ENCODE data around the gene DEFB114.

Gene DEFB114

DNA sequence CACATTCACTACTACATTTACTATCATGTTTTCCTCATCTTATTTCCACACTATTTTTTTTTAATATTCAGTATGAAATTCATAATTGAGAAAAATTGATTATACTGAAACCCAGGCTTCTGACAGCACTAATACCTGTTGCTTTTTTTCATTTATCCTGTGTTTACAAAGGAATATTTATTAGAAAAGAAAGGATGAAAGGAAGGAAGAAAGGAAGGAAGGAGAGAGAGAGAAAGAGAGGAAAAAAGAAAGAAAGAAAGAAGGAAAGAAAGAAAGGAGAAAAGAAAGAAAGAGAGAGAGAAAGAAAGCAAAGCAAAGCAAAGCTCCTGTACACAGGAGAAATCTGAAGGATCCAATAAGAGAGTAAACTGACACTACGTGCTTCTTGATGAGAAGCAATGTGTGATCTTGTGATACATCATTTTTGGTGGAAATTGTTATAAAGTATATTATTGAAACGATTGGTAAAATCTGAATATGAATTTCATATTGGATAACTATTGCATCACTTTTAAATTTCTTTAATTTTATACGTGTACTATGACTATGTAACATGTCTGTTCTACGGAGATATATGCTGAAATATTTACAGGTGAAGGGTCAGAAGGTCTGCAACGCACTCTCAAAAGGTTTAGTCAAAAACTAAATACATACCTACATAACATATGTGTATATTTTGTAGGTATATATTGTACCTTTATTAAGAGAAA, 43.9 kb downstream of the DEFB114 start:
- TF ChIP-seq, protein P1, sequence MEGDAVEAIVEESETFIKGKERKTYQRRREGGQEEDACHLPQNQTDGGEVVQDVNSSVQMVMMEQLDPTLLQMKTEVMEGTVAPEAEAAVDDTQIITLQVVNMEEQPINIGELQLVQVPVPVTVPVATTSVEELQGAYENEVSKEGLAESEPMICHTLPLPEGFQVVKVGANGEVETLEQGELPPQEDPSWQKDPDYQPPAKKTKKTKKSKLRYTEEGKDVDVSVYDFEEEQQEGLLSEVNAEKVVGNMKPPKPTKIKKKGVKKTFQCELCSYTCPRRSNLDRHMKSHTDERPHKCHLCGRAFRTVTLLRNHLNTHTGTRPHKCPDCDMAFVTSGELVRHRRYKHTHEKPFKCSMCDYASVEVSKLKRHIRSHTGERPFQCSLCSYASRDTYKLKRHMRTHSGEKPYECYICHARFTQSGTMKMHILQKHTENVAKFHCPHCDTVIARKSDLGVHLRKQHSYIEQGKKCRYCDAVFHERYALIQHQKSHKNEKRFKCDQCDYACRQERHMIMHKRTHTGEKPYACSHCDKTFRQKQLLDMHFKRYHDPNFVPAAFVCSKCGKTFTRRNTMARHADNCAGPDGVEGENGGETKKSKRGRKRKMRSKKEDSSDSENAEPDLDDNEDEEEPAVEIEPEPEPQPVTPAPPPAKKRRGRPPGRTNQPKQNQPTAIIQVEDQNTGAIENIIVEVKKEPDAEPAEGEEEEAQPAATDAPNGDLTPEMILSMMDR (IDR thresholded peaks at IDR 0.05; ENCODE audit: insufficient read depth, missing control alignments) = no peak
- FAIRE-seq = no peak
- DNase-seq (ENCODE audit: insufficient read length, low spot score) = no peak

DNA sequence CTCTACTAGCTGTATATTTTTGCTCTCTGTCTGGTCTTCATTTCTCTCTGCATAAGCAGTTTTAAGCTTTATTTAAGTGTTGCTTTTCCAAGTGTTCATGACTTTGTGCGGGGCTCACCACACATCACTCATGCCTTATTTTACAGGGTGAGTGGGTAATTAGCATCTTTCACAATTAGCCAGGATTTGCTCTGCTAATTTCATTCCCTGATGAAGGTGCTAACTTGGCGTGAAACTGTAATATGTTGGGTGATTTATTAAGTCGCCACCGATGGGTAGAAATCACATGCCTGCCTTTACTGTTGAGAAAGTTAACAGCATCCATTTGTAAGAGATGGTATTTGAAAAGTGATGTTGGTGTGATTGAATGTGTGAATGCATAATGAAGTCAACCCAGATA, 44.7 kb downstream of the DEFB114 start:
- TF ChIP-seq, protein P1 (IDR thresholded peaks at IDR 0.05; ENCODE audit: insufficient read depth, missing control alignments) = no peak
- DNase-seq (ENCODE audit: insufficient read length, low spot score) (no peak), FAIRE-seq (no peak)

DNA sequence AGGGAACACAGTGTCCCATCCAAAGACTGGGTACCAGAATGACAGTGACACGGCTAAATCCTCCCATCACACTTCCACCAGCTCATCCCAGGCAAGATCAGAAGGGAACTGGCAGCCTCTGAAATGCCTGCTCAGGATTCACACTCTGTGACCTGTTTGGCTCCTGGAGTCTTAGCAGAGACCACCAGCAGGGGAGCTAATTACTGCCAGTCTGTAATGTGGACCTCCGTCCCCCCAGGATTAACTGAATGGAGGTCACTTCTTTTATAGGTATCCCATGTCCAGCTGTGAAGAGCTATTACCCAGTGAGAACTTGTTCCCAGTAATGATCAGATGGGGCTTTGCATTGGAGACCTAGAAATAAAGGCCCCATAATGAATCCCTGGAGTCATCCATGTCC, 45.2 kb downstream of the DEFB114 start:
- FAIRE-seq (no peak), DNase-seq (ENCODE audit: insufficient read length, low spot score) (no peak)
- TF ChIP-seq, protein P1 (IDR thresholded peaks at IDR 0.05; ENCODE audit: insufficient read depth, missing control alignments) = no peak

DNA sequence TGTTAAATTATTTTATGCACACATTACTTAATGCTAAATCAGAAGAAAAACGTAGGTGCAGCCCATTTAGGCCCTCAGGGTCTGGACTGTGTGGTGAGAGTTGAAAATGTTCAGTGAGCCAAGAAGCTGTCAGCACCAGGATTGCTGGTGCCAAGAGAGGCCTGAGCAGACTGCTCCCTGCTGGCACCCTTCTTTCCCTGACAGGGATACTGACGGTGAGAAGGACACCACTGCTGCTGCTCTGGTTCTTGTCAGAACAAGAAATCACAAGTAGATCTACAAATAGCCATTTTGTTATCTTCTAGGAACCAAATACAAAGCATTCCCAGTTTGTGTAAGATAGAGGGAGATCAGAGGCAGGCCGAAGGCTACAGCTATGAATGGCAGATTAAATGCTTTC, 48.9 kb downstream of the DEFB114 start:
- DNase-seq (ENCODE audit: insufficient read length, low spot score) = no peak

DNA sequence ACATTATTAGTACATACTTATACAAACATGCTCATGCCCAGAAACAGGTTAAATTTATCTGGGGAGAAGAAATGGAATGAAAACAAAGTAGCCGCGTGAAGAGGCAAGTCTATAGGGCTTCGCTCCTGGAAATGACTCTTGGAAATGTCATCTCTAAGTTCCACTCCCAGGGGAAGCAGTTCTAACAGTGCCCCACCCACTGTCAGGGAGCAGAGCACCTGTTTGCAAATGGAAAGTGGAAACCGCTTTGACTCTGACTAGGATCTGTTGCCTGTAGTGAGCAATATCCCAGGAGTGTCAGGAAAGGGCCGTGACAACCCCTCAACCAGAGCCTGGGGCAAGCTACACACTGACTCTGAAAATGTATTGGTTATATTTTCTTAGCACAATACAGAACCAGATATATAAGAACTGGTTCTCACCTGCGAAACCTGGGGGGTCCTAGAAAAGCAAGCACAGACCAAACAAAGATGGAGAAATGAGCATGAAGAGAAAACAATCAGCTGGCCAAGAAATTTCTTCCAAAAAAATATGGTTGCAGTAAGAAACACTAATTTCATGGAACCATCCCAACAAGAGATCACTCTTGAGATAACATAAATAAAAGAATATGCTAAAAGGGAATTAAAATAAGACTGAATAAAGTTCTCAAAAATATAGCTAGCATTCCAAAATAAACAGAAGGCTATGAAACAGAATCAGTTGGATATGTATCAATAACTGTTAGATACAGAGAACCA, 50.2 kb downstream of the DEFB114 start:
- TF ChIP-seq, protein P1 (IDR thresholded peaks at IDR 0.05; ENCODE audit: insufficient read depth, missing control alignments) = no peak
- FAIRE-seq (no peak), DNase-seq (ENCODE audit: insufficient read length, low spot score) (no peak)

More for the DNA sequence above, 48.9 kb downstream of the DEFB114 start:
- FAIRE-seq = no peak
- TF ChIP-seq, protein P1 (IDR thresholded peaks at IDR 0.05; ENCODE audit: insufficient read depth, missing control alignments) = no peak

DNA sequence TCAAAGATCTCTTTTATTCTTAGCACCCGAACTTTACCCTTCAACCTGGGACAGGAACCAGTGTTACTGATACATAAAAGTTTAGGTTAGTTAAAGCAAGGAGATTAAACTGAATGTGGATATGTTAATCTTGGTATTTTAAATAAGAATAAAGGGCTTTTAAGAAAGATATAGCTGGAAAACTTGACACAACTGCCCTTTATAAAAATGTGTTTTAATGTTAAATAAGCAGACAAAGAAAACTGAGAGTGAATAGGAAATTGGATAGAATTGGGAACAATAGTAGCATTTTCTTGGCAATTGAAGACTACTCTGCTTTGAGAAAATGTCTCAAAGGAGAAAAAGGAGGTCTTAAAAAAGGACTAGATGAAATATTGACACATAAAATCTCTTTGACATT, 51.8 kb downstream of the DEFB114 start:
- FAIRE-seq = no peak
- DNase-seq (ENCODE audit: insufficient read length, low spot score) = no peak
- TF ChIP-seq, protein P1 (IDR thresholded peaks at IDR 0.05; ENCODE audit: insufficient read depth, missing control alignments) = no peak

DNA sequence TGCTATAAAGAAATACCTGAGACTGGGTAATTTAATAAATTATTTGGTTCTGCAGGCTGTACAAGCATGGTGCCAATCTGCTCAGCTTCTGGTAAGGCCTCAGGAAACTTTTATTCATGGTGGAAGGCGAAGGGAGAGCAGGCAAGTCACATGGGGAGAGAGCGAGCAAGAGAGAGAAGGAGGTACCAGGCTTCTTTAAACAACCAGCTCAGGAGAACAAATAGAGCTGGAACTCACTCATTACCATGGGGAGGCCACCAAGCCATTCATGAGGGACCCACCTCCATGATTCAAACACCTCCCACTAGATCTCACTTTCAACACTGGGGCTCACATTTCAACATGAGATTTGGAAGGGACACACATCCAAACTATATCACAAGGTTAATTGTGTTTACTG, 52.7 kb downstream of the DEFB114 start:
- TF ChIP-seq, protein P1 (IDR thresholded peaks at IDR 0.05; ENCODE audit: insufficient read depth, missing control alignments) = no peak

More for the DNA sequence above, 52.7 kb downstream of the DEFB114 start:
- FAIRE-seq (no peak), DNase-seq (ENCODE audit: insufficient read length, low spot score) (no peak)
